GM21717 (cell line): ENCODE results near the gene ZDHHC7.
A peak's percentile ranks its signal among the peaks of the same experiment; 100 is the strongest.
"Not testable (repeated sequence)": the region's sequence is repeated elsewhere in the genome, so short reads cannot be mapped to it uniquely, and the experiment has no call there.

Experiments
- ATAC-seq: cut with Tn5 transposase; IDR thresholded peaks from one replicate; pipeline ENCODE4 v1.9.1; 2021; ENCODE audit warnings: mild to moderate bottlenecking, moderate library complexity; ENCODE audit not compliant: unreplicated experiment

ZDHHC7 gene

GRCh38 chr16:85010931-85011845 lies at the start of gene ZDHHC7:
ZDHHC7 (minus strand) TSS chr16:85011535; CDS start chr16:84990618, 20,917 bp downstream.
- peak; percentile 93 for ATAC-seq

- no peak for ATAC-seq
These were observed 47.6 kb upstream of the ZDHHC7 start for GRCh38 chr16:85058909-85059308.

GRCh38 chr16:85057948-85058347 lies 46.6 kb upstream of the ZDHHC7 start:
- no peak for ATAC-seq

- no peak for ATAC-seq
These were observed 46.0 kb upstream of the ZDHHC7 start for GRCh38 chr16:85057212-85057889.

GRCh38 chr16:85056211-85056748 lies 44.9 kb upstream of the ZDHHC7 start:
- ATAC-seq = no peak

- peak; percentile 93 for ATAC-seq
These were observed 44.3 kb upstream of the ZDHHC7 start for GRCh38 chr16:85055493-85056210.

- ATAC-seq = no peak
These were observed 43.7 kb upstream of the ZDHHC7 start for GRCh38 chr16:85054948-85055492.

GRCh38 chr16:85054321-85054720 lies 43.0 kb upstream of the ZDHHC7 start:
- not testable (repeated sequence) for ATAC-seq

GRCh38 chr16:85052536-85052935 lies 41.2 kb upstream of the ZDHHC7 start:
- no peak for ATAC-seq

GRCh38 chr16:85051683-85052082 lies 40.3 kb upstream of the ZDHHC7 start:
- no peak for ATAC-seq

GRCh38 chr16:85051067-85051581 lies 39.8 kb upstream of the ZDHHC7 start:
- ATAC-seq = no peak

- ATAC-seq = no peak
These were observed 38.5 kb upstream of the ZDHHC7 start for GRCh38 chr16:85049706-85050305.

GRCh38 chr16:85048921-85049562 lies 37.7 kb upstream of the ZDHHC7 start:
- ATAC-seq = no peak

- ATAC-seq = no peak
These were observed 36.6 kb upstream of the ZDHHC7 start for GRCh38 chr16:85047867-85048455.

- no peak for ATAC-seq
These were observed 35.9 kb upstream of the ZDHHC7 start for GRCh38 chr16:85046931-85047866.

- ATAC-seq = no peak
These were observed 35.2 kb upstream of the ZDHHC7 start for GRCh38 chr16:85046472-85046916.

GRCh38 chr16:85045641-85046471 lies 34.5 kb upstream of the ZDHHC7 start:
- no peak for ATAC-seq
